DMS53 treated with DMSO at 0.1 percent for 48 hours (cell line): Measurements from ENCODE around the gene CACNA1H.
"Not testable (repeated sequence)": the region's sequence is repeated elsewhere in the genome, so short reads cannot be mapped to it uniquely, and the experiment has no call there.

ENCODE experiments used
- DNase-seq: peaks from one replicate; lab custom pipeline; 2025; ENCODE audit not compliant: unreplicated experiment; lab: John Stamatoyannopoulos, UW

The CACNA1H gene

DNA sequence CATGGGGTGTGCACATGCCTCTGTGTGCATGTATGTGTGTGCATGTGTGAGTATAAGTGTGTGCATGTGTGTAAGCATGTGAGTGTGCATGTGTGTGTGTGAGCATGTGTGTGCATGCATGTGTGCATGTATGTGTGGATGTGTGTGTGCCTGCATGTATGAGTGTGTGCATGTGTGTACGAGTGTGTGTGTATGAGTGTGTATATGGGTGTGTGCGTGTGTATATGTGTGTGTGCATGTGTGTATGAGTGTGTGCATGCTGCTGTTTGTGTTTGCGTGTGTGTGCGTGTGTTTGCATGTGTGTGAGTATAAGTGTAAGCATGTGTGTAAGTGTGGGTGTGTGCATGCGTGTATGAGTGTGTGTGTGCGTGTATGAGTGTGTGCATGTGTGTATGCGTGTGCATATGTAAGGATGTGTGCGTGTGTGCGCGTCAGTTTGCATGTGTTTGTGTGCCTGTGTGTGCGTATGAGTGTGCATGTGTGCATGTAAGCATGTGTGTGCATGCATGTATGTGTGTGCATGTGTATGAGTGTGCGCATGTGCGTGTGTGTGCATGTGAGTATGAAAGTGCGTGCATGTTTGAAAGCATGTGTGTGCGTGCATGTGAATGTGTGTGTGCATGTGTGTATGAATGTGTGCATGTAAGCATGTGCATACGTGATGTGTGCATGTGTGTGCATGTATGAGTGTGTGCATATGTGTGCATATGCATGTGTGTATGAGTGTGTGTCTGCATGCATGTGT lies 111.6 kb downstream of the CACNA1H start:
- no peak for DNase-seq

DNA sequence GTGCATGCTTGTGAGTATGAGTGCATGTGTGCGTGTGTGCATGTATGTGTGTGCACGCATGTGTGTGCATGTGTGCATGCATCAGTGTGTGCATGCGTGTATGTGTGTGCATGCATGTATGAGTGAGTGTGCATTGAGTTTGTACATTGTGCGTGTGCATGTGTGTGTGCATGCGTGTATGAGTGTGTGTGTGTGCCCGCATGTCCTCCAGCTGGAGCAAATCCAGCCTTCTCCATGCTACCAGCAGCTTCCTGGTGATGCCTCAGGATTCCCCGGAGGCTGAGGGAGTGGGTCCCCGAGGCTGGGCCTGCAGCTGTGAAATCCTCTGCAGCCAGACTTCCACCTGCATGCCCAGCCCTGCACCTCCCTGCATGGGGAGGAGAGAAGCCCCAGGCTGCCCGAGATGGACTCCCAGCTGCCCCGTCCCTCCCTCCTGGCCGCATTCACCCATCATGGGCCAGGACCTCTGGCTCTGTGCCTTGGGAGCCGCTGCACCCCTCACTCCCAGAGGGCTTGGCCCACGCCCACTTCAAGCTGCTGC lies 112.3 kb downstream of the CACNA1H start:
- no peak for DNase-seq

DNA sequence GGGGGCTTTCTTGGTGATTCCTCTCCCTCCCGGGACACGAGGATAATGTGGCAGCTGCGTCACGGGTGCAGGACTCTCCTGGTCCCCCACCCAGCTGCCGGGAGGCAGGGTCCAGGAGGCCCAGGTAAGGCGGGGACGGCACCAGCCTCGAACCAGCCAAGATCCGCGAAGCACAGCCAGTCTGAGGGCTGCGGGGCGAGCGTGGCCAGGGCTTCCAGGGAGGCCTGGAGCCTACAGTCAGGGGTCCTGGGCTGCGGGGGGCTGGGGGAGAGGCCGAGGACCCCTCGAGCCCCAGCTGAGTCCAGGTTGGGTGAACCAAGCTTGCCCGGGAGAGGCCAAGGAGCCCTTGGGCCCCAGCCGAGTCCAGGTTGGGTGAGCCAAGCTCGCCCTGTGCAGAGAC lies 112.9 kb downstream of the CACNA1H start:
- DNase-seq: no peak

DNA sequence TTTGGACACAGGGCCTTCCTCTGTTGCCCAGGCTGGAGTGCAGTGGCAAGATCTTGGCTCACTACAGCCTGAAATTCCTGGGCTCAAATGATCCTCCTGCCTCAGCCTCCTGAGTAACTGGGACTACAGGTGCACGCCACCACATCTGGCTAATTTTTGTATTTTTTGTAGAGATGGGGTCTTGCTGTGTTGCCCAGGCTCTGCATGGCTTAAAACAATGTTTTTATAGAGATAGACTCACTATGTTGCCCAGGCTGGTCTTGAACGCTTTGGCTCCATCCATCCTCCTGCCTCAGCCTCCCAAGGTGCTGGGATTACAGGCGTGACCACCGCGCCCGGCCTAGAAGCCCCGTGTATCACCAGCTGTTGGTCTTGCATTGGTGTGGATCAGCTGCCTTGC lies 116.5 kb downstream of the CACNA1H start:
- not testable (repeated sequence) for DNase-seq

DNA sequence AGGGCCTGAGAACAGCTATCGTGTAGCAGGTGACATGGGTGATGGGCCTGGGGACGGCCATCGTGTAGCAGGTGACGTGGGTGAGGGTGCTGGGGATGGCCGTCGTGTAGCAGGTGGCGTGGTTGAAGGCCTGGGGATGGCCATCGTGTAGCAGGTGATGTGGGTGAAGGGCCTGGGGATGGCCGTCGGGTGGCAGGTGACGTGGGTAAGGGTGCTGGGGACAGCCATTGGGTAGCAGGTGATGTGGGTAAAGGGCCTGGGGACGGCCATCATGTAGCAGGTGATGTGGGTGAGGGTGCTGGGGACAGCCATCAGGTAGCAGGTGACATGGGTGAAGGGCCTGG lies 118.4 kb downstream of the CACNA1H start:
- peak; percentile 76 for DNase-seq
